Sigmoid colon (tissue), 7 donors: Measurements from ENCODE around the gene FRAS1. TPM values are rescaled to one million over a fixed set of nuclear protein-coding genes. Genes with fewer than 3 reads are reported as not detected.

ENCODE experiments used
- DNase-seq: peaks from one replicate; pipeline ENCODE4 v3.0.0-alpha.2; 2019
- H3K27ac ChIP-seq, 4 donors: fragments of 200-600 bp; sonication (generic); one replicate each; pipeline ENCODE4 v1.5.1; 2016 to 2019; ENCODE audit warnings: mild to moderate bottlenecking in 1 of 4
- H3K27me3 ChIP-seq, 3 donors: fragments of 200-600 bp; sonication (generic); one replicate each; pipeline ENCODE4 v1.5.1; 2019; ENCODE audit warnings: mild to moderate bottlenecking in 1 of 3
- H3K36me3 ChIP-seq, 4 donors: fragments of 200-600 bp; sonication (generic); one replicate each; pipeline ENCODE4 v1.5.1; 2016 to 2019
- H3K4me1 ChIP-seq, 4 donors: fragments of 200-600 bp; sonication (generic); one replicate each; pipeline ENCODE4 v1.5.1; 2017 to 2019
- H3K4me3 ChIP-seq, 4 donors: fragments of 200-600 bp; sonication (generic); one replicate each; pipeline ENCODE4 v1.5.1; 2017 to 2019; ENCODE audit warnings: mild to moderate bottlenecking in 2 of 4, moderate library complexity in 1 of 4
- H3K9me3 ChIP-seq, 4 donors: fragments of 200-600 bp in 3 of 4; sonication (generic) in 3 of 4; one replicate each; pipeline versions ENCODE4 v1.5.1 to v1.6.1; 2013 to 2019
- CTCF ChIP-seq, 4 experiments: fragments of 450-650 bp in 3 of 4; fragments of 200-600 bp in 1 of 4; IDR thresholded peaks; one replicate each; pipeline ENCODE4 v1.5.1; 2016 to 2019; ENCODE audit warnings: antibody characterized with exemption in 4 of 4, mild to moderate bottlenecking in 3 of 4, moderate library complexity in 2 of 4
- EP300 ChIP-seq, 4 donors: sonication (generic); formaldehyde crosslinking; IDR thresholded peaks; one replicate each; pipeline ENCODE4 v1.6.1; 2017; ENCODE audit warnings: antibody characterized with exemption in 4 of 4
- POLR2A ChIP-seq, 2 donors: fragments of 450-650 bp; IDR thresholded peaks; one replicate each; pipeline ENCODE4 v1.6.1; 2016; ENCODE audit warnings: antibody characterized with exemption in 2 of 2, mild to moderate bottlenecking in 2 of 2, moderate library complexity in 2 of 2
- POLR2AphosphoS5 ChIP-seq, 4 donors: sonication (generic); formaldehyde crosslinking; IDR thresholded peaks; one replicate each; pipeline ENCODE4 v1.6.1; 2017; ENCODE audit warnings: antibody characterized with exemption in 4 of 4
- whole genome bisulfite sequencing, 2 donors: extraction: QIAGEN DNeasy Blood & Tissue Kit; methylation state at CpG; one replicate each; pipeline ENCODE4 v1.1.7; 2013; 5-methylcytosine and 5-hydroxymethylcytosine counted together
- intact Hi-C: fragments of 100-400 bp; cut with DNase I; formaldehyde crosslinking; loops from one replicate; pipeline ENCODE4 v1.15.1; 2023
- polyA plus RNA-seq, 3 donors: library from polyadenylated mRNA; stranded (reverse); fragments of 200-250 nt; gene quantifications; one replicate each; pipeline ENCODE4 v1.2.3, GENCODE V29; 2013
- total RNA-seq, 4 donors: library from RNA; depleted of rRNA; stranded (reverse); fragments of >200 nt; gene quantifications; one replicate each; pipeline ENCODE4 v1.1.0, GENCODE V29; 2016
- donor health status: healthy with polysubstance abuse.
- donor health status: Bipolar disorder and iron deficiency.
- donor health status: healthy.

FRAS1 gene
- total and polyA plus RNA-seq, 7 donors: under 0.01 to 22.4 (median 7.4) TPM; not detected in 1

GRCh38 chr4:78190595-78190994, 133.5 kb downstream of the FRAS1 start:
- no peak for TF ChIP-seq POLR2A (IDR thresholded peaks at IDR 0.05)
- no peak for TF ChIP-seq EP300 (IDR thresholded peaks at IDR 0.05)
- TF ChIP-seq POLR2AphosphoS5 (IDR thresholded peaks at IDR 0.05): no peak
- TF ChIP-seq CTCF (IDR thresholded peaks at IDR 0.05): no peak
- intact Hi-C loops: no loop called here
- Histone ChIP-seq H3K27ac (no peak overlapping the region), H3K9me3 (peaks cover 0 to 3% (median 0%) of the 10 kb centered on the region in 4 donors), H3K4me1 (no peaks in the 10 kb centered on the region), H3K27me3 (no peaks in the 10 kb centered on the region), H3K36me3 (no peaks in the 10 kb centered on the region), H3K4me3 (no peak overlapping the region)
- DNase-seq: no peak

- TF ChIP-seq POLR2AphosphoS5 (IDR thresholded peaks at IDR 0.05) (no peak), EP300 (IDR thresholded peaks at IDR 0.05) (no peak), CTCF (IDR thresholded peaks at IDR 0.05) (no peak), POLR2A (IDR thresholded peaks at IDR 0.05) (no peak)
- 88 to 90% methylated on average over 4 of the region's 4 CpGs for WGBS, 2 donors
- intact Hi-C loops: no loop called here
- H3K27ac ChIP-seq: no peak overlapping the region
- peaks cover 0 to 3% (median 0%) of the 10 kb centered on the region in 4 donors for H3K9me3 ChIP-seq
- H3K27me3 ChIP-seq: no peaks in the 10 kb centered on the region
- H3K36me3 ChIP-seq: no peaks in the 10 kb centered on the region
- no peaks in the 10 kb centered on the region for H3K4me1 ChIP-seq
- DNase-seq: no peak
- H3K4me3 ChIP-seq: no peak overlapping the region
Measured at GRCh38 chr4:78197947-78198346, 140.8 kb downstream of the FRAS1 start.

- intact Hi-C loops: no loop called here
- WGBS, 2 donors: 88 to 95% methylated on average over 1 of the region's 1 CpG
- TF ChIP-seq POLR2A (IDR thresholded peaks at IDR 0.05): no peak
- no peak for TF ChIP-seq EP300 (IDR thresholded peaks at IDR 0.05)
- no peak for TF ChIP-seq POLR2AphosphoS5 (IDR thresholded peaks at IDR 0.05)
- TF ChIP-seq CTCF (IDR thresholded peaks at IDR 0.05): no peak
- no peak overlapping the region for H3K4me3 ChIP-seq
- no peaks in the 10 kb centered on the region for H3K27me3 ChIP-seq
- no peaks in the 10 kb centered on the region for H3K4me1 ChIP-seq
- DNase-seq: no peak
- H3K36me3 ChIP-seq: no peaks in the 10 kb centered on the region
- no peak overlapping the region for H3K27ac ChIP-seq
- H3K9me3 ChIP-seq: peaks cover 0 to 3% (median 0%) of the 10 kb centered on the region in 4 donors
Measured at GRCh38 chr4:78199984-78200383, 142.9 kb downstream of the FRAS1 start.

GRCh38 chr4:78200949-78201348, 143.8 kb downstream of the FRAS1 start:
- intact Hi-C loops: no loop called here
- H3K36me3 ChIP-seq: no peaks in the 10 kb centered on the region
- H3K9me3 ChIP-seq: no peaks in the 10 kb centered on the region
- no peaks in the 10 kb centered on the region for H3K4me1 ChIP-seq
- no peak for DNase-seq
- no peak for TF ChIP-seq POLR2AphosphoS5 (IDR thresholded peaks at IDR 0.05)
- TF ChIP-seq POLR2A (IDR thresholded peaks at IDR 0.05): no peak
- TF ChIP-seq EP300 (IDR thresholded peaks at IDR 0.05): no peak
- TF ChIP-seq CTCF (IDR thresholded peaks at IDR 0.05): no peak
- H3K4me3 ChIP-seq: no peak overlapping the region
- no peak overlapping the region for H3K27ac ChIP-seq
- no peaks in the 10 kb centered on the region for H3K27me3 ChIP-seq
- WGBS, 2 donors: 18 to 62% methylated on average over 1 of the region's 1 CpG

- WGBS, 2 donors: 42 to 70% methylated on average over 2 of the region's 2 CpGs
- Histone ChIP-seq H3K9me3 (no peaks in the 10 kb centered on the region), H3K27me3 (no peaks in the 10 kb centered on the region), H3K4me3 (no peak overlapping the region), H3K27ac (no peak overlapping the region), H3K4me1 (no peaks in the 10 kb centered on the region), H3K36me3 (no peaks in the 10 kb centered on the region)
- intact Hi-C loops: no loop called here
- TF ChIP-seq POLR2A (IDR thresholded peaks at IDR 0.05) (no peak), POLR2AphosphoS5 (IDR thresholded peaks at IDR 0.05) (no peak), CTCF (IDR thresholded peaks at IDR 0.05) (no peak), EP300 (IDR thresholded peaks at IDR 0.05) (no peak)
- no peak for DNase-seq
Measured at GRCh38 chr4:78204176-78204575, 147.1 kb downstream of the FRAS1 start.
